ENCODE measurements around the gene KAZN.

Gene KAZN

GRCh38 chr1:14712136-14712535, 113.7 kb downstream of the KAZN start:
- Histone ChIP-seq H3K4me2 (ENCODE audit: low read length) (no peak overlapping the region), H3K4me3 (ENCODE audit: low read depth, low read length, poor library complexity, severe bottlenecking) (no peak overlapping the region), H3K9ac (ENCODE audit: low read length) (no peak overlapping the region), H3K27me3 (ENCODE audit: insufficient read depth, low read length) (peaks cover 12% of the 10 kb centered on the region; the same call in 1 of the 2 replicates), H3K9me3 (ENCODE audit: low read length) (no peaks in the 10 kb centered on the region), H3F3A (ENCODE audit: insufficient read depth, low read length) (no peaks in the 10 kb centered on the region), H4K20me1 (ENCODE audit: insufficient read depth, low read length) (no peaks in the 10 kb centered on the region), H3K27ac (ENCODE audit: low read depth, low read length, poor library complexity, severe bottlenecking) (no peak overlapping the region), H3K36me3 (ENCODE audit: insufficient read depth, low read length) (no peaks in the 10 kb centered on the region), H3K79me2 (ENCODE audit: insufficient read depth, low read length) (no peaks in the 10 kb centered on the region), H3K9me2 (ENCODE audit: low read depth, low read length) (no peaks in the 10 kb centered on the region), H3K4me1 (ENCODE audit: insufficient read depth, low read length, severe bottlenecking) (no peaks in the 10 kb centered on the region), H2AFZ (ENCODE audit: low read length) (no peak overlapping the region)
- TF ChIP-seq EZH2 (IDR thresholded peaks at IDR 0.05; ENCODE audit: borderline replicate concordance, low read length) (no peak), CTCF (IDR thresholded peaks at IDR 0.05; ENCODE audit: low read length) (no peak)

GRCh38 chr1:14713077-14713476, 114.6 kb downstream of the KAZN start:
- TF ChIP-seq EZH2 (IDR thresholded peaks at IDR 0.05; ENCODE audit: borderline replicate concordance, low read length) (no peak), CTCF (IDR thresholded peaks at IDR 0.05; ENCODE audit: low read length) (no peak)
- H3K4me2 ChIP-seq (ENCODE audit: low read length): no peak overlapping the region

GRCh38 chr1:14715266-14715665, 116.8 kb downstream of the KAZN start:
- Histone ChIP-seq H3K9me3 (ENCODE audit: low read length) (no peaks in the 10 kb centered on the region), H2AFZ (ENCODE audit: low read length) (no peak overlapping the region), H3K27ac (ENCODE audit: low read depth, low read length, poor library complexity, severe bottlenecking) (no peak overlapping the region), H3F3A (ENCODE audit: insufficient read depth, low read length) (no peaks in the 10 kb centered on the region), H3K27me3 (ENCODE audit: insufficient read depth, low read length) (peaks cover 12% of the 10 kb centered on the region; the same call in 1 of the 2 replicates), H3K79me2 (ENCODE audit: insufficient read depth, low read length) (no peaks in the 10 kb centered on the region), H3K4me2 (ENCODE audit: low read length) (no peak overlapping the region), H4K20me1 (ENCODE audit: insufficient read depth, low read length) (no peaks in the 10 kb centered on the region), H3K36me3 (ENCODE audit: insufficient read depth, low read length) (no peaks in the 10 kb centered on the region), H3K4me1 (ENCODE audit: insufficient read depth, low read length, severe bottlenecking) (no peaks in the 10 kb centered on the region), H3K9ac (ENCODE audit: low read length) (no peak overlapping the region), H3K4me3 (ENCODE audit: low read depth, low read length, poor library complexity, severe bottlenecking) (no peak overlapping the region), H3K9me2 (ENCODE audit: low read depth, low read length) (no peaks in the 10 kb centered on the region)
- TF ChIP-seq EZH2 (IDR thresholded peaks at IDR 0.05; ENCODE audit: borderline replicate concordance, low read length) (no peak), CTCF (IDR thresholded peaks at IDR 0.05; ENCODE audit: low read length) (no peak)

More at GRCh38 chr1:14713077-14713476, 114.6 kb downstream of the KAZN start:
- no peaks in the 10 kb centered on the region for H3K4me1 ChIP-seq (ENCODE audit: insufficient read depth, low read length, severe bottlenecking)
- no peaks in the 10 kb centered on the region for H3K9me3 ChIP-seq (ENCODE audit: low read length)
- no peak overlapping the region for H3K4me3 ChIP-seq (ENCODE audit: low read depth, low read length, poor library complexity, severe bottlenecking)
- peaks cover 12% of the 10 kb centered on the region; the same call in 1 of the 2 replicates for H3K27me3 ChIP-seq (ENCODE audit: insufficient read depth, low read length)
- H4K20me1 ChIP-seq (ENCODE audit: insufficient read depth, low read length): no peaks in the 10 kb centered on the region
- H3K9me2 ChIP-seq (ENCODE audit: low read depth, low read length): no peaks in the 10 kb centered on the region
- H3K27ac ChIP-seq (ENCODE audit: low read depth, low read length, poor library complexity, severe bottlenecking): no peak overlapping the region
- H3K79me2 ChIP-seq (ENCODE audit: insufficient read depth, low read length): no peaks in the 10 kb centered on the region
- H3F3A ChIP-seq (ENCODE audit: insufficient read depth, low read length): no peaks in the 10 kb centered on the region
- no peak overlapping the region for H2AFZ ChIP-seq (ENCODE audit: low read length)
- no peak overlapping the region for H3K9ac ChIP-seq (ENCODE audit: low read length)
- H3K36me3 ChIP-seq (ENCODE audit: insufficient read depth, low read length): no peaks in the 10 kb centered on the region
